Stomach (tissue), 4 donors: ENCODE data around the gene LRP4.

Experiments used
- POLR2A ChIP-seq, 4 donors: fragments of 450-650 bp; IDR thresholded peaks; one replicate each; pipeline ENCODE4 v1.6.1; 2016; ENCODE audit warnings: antibody characterized with exemption in 4 of 4, control low read depth in 2 of 4, mild to moderate bottlenecking in 1 of 4, moderate library complexity in 1 of 4
- TF ChIP-seq, protein P1 (sequence below), 7 experiments: fragments of 450-650 bp in 4 of 7; fragments of 200-600 bp in 3 of 7; sonication (generic) in 3 of 7; IDR thresholded peaks; one replicate each; pipeline ENCODE4 v1.5.1; 2016 to 2019; ENCODE audit warnings: antibody characterized with exemption in 7 of 7, control low read depth in 2 of 7, mild to moderate bottlenecking in 1 of 7

DNA sequence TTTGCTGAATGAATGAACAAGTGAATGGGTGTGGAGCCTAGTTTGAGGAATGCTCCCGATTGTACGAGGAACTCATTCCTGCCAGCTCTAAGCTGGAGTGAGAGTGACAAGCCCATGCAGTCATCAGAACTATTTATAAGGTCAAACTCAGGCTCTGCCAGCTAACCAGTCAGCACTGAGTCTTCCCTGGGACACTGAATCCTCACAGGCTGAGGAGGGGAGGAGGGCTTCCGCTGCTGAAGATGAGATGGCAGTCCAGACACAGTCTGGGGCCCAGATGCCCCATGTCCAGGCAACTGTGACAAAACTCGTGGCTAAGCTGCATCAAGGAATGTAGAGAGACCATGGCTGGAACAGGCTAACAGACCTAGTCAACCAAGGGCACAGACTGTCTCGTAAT lies 4.0 kb downstream of the LRP4 start:
- TF ChIP-seq POLR2A (IDR thresholded peaks at IDR 0.05), result no peak
- TF ChIP-seq, protein P1, sequence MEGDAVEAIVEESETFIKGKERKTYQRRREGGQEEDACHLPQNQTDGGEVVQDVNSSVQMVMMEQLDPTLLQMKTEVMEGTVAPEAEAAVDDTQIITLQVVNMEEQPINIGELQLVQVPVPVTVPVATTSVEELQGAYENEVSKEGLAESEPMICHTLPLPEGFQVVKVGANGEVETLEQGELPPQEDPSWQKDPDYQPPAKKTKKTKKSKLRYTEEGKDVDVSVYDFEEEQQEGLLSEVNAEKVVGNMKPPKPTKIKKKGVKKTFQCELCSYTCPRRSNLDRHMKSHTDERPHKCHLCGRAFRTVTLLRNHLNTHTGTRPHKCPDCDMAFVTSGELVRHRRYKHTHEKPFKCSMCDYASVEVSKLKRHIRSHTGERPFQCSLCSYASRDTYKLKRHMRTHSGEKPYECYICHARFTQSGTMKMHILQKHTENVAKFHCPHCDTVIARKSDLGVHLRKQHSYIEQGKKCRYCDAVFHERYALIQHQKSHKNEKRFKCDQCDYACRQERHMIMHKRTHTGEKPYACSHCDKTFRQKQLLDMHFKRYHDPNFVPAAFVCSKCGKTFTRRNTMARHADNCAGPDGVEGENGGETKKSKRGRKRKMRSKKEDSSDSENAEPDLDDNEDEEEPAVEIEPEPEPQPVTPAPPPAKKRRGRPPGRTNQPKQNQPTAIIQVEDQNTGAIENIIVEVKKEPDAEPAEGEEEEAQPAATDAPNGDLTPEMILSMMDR (IDR thresholded peaks at IDR 0.05), result no peak
